NCI-H69 (cell line): ENCODE data around the gene PRKCI.
"Not testable (repeated sequence)": the region's sequence is repeated elsewhere in the genome, so short reads cannot be mapped to it uniquely, and the experiment has no call there.

Experiments used
- DNase-seq: peaks from one replicate; lab custom pipeline; 2025; lab: John Stamatoyannopoulos, UW

The PRKCI gene

DNA sequence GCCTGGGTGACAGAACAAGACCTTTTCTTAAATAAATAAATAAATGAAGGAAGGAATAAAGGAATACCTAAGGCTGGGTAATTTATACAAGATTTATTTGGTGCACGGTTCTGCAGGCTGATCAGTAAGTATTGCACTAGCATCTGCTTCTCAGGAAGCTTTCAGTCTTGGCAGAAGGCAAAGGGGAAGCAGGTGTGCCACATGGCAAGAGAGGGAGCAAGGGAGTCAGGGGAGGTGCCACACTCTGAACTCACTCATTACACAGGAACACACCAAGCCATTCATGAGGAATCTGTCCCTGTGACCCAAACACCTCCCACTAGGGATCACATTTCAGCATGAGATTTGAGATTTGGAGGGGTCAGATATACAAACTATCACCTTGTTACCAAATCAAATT, 56.4 kb downstream of the PRKCI start:
- DNase-seq: peak; percentile 76

DNA sequence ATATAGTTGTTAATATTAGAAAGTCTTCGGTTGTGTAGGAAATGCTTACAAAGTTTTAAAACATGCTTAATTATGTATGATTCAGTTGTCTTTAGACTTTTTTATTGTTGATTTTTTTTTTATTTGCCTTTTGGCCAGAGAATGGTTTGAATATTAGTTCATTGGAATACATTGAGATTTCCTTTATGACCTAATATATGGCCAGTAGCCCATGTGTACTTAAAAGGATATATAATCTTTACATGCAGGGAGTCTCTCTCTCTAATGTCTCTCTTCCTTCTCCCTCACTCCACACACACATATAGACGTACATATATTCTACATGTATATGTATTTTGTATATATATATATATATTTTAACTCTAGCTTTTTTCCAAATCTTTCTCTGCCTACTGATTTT, 68.0 kb downstream of the PRKCI start:
- no peak for DNase-seq

DNA sequence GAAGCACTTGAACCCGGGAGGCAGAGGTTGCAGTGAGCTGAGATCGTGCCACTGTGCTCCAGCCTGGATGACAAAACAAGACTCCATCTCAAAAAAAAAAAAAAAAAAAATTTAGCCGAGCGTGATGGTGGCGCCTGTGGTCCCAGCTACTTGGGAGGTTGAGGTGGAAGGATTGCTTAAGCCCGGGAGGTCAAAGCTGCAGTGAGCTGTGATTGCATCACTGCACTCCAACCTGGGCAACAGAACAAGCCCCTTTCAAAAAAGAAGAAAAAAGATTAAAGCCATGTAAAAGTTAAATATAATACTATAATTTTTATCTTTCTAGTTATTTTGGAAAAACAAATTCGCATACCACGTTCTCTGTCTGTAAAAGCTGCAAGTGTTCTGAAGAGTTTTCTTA, 73.4 kb downstream of the PRKCI start:
- DNase-seq: no peak

DNA sequence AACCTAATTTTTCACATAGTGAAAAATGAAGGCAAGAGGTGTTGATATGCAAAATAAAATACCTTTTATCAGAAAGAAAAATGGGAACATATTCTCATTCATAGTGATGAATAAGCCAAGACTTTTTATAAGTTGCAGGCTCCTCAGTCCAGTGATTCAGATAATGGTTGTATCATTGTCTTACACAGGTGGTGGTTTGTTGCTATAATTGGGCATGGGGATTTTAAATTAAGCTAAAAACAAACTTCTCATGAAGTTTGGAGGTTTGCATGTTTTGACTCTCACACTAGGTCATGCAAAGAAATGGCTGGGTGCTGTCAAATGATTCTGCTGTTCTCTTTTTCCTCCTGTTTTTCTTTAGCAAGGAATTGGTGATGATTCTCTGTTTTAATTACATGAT, 74.5 kb downstream of the PRKCI start:
- DNase-seq: no peak

DNA sequence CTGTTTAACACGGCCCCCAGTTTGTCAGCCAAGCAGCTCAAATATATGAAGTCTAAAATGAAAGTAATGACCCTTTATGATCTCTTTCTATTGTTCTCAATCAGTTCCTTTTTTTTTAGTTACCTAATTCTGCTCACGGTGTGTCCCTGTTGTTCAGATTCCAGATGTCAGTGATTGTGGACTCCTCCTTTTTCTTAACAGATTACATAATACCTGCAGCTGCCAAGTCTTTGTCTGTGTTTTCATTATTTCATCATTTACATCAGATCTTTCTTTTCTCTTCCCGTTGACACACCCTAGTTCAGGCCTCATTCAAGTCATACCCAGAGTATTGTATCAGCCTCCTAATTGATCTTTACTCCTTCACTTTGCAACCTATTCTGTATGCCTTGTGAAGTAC, 79.2 kb downstream of the PRKCI start:
- DNase-seq: peak; percentile 70

DNA sequence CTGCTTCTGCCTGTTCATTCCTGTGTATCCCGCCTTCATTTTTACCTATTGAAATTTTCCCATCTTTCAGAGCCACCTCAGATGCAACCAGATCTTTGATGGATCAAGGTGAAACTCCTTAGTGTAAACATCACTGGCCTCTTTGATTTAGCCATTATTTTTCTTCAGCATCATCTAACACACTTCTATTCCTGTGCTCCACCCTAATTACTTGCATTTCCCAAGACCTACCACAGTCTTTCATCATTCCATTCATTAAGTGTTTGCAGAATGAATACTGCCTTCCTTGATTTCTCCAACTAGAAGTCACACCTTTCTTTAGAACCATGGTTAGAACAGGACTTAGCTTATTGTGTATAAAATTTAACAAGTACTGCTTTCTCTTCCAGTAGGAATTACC, 79.8 kb downstream of the PRKCI start:
- no peak for DNase-seq

DNA sequence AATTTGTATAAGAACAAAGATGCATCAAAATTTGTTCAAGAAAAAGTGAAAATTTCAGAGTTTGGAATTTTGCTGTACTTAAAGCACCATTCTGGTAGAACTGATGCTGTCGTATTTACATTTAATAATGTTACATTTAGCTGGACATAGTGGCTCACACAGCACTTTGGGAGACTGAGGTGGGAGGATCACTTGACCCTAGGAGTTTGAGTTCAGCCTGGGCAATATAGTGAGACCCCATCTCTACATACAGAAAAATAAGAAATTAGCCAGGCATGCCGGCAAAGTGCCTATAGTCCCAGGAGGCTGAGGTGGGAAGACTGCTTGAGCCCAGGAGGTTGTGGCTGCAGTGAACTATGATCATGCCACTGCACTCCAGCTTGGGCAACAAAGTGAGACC, 83.8 kb downstream of the PRKCI start:
- no peak for DNase-seq

DNA sequence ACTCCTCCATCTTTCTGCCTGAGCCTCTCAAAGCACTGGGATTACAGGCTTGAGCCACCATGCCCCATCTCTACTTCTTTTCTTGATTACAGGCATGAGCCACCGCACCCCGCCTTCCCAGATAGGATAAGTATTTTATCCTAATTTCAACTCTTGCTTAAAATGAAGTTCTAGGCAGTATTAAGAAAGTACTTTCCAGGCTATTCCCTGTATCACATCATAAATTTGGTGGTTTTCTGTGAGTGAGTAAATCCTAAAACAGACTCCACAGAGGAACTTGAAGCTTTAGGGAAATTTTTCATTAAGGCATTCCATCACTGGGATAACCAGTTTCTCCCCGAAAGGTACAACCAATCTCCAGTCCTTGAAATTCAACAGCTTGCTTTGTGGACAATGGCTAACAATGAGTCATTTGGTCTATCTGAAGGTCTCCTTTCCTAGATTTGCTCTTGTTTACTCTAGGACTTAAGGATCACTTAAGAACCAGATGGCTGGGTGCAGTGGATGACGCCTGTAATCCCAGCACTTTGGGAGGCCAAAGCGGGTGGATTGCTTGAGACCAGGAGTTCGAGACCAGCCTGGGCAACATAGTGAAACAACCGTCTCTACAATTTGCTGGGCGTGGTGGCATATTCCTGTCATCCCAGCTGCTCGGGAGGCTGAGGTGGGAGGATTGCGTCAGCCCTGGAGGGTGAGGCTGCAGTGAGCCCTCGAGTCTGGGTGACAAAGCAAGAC, 85.6 kb downstream of the PRKCI start:
- peak; percentile 83 for DNase-seq

DNA sequence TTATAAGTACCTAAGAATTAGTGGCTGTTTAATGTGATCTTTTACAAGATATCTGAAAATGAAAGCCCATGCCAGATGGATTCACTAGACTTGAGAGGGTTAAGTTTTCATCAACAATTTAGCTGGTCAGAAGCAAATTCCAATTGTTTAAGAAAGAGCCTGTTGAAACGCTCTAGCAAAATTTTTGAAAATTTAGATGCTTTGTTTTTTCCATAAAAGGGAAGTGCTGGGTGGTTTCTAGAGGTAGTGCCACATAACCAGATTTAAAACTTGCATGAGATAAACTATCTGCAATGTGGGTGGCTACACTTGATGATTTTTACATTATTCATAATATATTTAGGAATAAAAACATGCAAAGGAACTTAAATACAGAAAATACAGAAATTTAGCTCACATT, 86.8 kb downstream of the PRKCI start:
- DNase-seq: no peak

DNA sequence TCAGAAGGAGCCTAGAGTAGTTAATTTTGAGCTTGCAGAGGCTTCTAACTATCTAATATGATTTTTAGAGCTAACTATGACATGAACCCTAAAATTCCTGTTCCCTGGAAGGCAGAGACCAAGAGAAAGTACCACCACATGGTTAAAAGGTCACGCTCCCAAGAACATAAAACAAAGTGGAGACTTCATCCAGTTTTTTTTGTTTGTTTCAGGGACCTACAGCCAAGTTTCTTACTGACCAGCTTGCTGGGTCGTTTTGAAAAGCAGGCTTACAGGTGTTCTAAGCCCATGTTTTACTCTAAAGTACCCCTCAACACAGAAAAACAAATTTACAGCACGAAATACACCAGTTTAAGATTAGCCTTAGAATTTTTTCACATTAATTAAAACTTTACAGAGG, 95.7 kb downstream of the PRKCI start:
- no peak for DNase-seq

DNA sequence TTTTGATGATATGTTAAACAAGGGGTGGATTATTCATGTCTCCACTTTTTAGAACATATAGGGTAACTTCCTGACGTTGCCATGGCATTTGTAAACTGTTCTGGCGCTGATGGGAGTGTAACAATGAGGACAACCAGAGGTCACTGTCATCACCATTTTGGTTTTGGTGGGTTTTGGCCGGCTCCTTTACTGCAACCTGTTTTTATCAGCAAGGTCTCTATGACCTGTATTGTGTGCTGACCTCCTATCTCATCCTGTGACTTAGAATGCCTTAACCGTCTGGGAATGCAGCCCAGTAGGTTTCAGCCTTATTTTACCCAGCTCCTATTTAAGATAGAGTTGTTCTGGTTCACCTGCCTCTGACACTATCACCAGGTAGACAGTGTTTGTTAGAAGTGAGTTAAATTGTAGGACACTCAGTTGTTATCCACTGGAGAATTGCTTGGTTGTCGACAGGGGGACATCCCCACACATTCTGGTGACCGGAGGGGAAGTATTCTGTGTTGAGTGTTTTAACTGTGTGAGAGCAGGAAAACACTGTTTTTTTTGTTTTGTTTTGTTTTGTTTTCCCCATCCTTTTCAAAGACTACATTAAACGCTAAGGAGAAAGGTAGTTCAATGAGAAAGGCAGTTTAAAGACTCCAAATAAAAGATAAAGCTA, 98.4 kb downstream of the PRKCI start:
- no peak for DNase-seq

DNA sequence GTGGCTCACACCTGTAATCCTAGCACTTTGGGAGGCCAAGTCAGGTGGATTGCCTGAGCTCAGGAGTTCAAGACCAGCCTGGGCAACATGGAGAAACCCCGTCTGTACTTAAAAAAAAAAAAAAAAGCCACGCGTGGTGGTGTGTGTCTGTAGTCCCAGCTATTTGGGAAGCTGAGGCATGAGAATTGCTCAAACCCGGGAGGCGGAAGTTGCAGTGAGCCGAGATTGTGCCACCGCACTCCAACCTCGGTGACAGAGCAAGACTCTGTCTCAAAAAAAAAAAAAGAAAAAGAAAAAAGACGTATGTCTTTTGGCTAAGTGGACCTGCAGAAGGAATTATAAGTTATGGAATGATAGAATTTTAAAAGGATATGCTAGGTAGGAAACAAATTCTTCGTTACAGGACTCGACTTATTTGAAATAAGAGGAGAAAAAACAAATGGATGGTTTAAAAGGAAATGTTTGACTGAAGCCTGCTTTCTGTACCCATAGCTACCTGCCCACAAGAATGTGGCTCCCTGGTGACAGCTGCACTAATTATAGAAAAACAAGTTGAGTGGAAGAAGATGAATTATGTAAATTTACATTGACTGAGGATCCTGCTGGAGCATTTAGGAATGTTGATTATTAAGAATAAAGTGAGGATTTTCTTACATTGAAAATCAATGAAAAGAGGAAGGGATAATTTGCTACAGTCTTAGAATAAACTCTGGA, 99.3 kb downstream of the PRKCI start:
- DNase-seq: peak; percentile 52

DNA sequence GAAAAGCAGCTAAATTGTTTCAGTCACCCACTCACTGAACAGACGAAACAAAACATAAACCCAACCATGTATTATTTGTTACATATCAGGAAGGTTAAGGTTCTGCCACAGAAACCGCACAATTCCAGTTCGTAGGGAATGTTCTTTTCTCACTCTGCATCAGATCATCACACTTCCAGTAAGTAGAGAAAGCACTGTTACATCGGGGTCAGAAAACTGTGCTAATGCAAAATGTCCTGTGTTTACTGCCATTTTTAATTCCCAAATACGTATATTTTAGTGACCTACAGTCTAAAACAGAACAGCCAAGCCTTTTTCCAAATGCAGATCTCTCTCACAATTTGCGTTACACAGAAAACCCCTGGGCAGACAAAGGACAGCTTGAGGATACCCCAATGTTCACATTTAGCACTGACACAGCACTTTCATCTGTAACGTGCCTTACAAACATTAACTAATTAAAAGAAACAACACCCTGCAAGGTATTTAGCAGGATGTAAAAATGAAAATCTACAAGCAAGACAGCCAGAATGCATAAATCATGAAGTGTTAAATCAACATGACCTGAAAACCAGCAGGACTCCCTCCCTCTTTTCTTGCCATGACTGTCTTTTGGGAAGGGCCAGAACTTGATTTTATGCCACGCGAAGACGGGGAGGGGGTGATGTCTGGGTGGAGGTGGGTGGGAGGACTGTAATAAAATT, 100.5 kb downstream of the PRKCI start:
- DNase-seq: peak; percentile 86

DNA sequence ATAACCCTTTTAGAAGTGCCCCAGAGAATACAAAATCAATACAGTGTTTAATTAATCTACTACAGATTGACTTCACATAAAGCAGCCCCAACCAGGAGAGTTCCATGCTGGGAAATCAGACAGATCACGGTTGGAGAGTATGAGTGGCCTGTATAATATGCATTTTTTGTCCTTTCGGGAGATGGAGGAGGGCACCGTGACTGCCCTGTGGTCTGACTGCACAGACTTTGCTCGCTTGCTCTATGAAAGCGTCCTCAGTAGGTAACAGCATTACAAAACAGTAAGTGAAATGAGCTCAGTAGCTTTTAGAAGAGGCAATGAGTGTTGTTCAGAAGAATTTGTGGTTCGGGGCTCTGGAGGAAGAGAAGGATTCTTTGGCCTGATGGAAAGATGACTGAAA, 101.1 kb downstream of the PRKCI start:
- DNase-seq: peak; percentile 75

DNA sequence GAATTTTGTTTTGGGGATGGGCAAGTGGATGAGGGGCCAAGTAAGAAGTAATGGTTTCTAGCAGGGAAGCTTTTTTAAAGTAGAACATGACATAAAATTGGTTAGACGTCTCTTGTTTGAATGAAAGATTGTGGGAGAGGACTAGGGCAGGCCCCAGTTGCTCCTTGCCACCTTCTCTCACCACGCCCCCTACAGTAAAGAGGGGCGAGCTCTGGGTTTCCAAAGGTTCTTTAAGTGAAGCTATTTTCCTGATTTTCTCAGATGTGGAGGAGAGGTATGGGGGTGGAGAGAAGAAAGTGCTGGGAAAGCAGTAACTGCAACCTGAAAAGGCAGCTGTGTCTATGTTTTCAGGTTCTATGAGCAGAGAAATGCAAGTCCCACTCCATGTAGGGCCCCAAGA, 102.7 kb downstream of the PRKCI start:
- DNase-seq: no peak

DNA sequence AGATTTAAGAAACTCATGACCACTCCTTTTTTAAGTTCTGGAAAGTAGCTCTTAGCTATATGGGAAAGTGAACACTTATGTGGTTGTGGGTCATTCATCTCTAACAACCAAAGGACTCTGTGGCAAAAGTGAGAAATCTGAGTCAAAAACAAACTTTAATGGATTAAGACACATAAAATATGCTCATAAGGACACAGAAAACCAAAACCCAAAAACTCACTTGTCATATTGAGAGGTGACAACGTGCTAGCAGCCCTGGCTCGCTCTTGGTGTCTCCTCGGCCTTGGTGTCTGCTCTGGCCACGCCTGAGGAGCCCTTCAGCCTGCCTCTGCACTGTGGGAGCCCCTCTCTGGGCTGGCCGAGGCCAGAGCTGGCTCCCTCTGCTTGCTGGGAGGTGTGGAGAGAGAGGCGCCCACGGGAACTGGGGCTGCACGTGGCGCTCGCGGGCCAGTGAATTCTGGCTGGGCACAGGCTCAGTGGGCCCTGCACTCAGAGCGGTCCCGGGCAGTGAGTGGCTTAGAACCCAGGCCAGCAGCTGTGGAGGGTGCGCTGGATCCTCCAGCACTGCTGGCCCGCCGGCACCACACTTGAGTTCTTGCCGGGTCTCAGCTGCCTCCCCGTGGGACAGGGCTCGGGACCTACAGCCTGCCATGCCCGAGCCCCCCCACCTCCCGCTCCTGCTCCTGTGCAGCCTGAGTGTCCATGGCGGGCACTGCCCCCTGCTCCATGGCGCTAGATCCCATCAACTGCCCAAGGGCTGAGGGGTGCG, 105.0 kb downstream of the PRKCI start:
- DNase-seq: no peak

DNA sequence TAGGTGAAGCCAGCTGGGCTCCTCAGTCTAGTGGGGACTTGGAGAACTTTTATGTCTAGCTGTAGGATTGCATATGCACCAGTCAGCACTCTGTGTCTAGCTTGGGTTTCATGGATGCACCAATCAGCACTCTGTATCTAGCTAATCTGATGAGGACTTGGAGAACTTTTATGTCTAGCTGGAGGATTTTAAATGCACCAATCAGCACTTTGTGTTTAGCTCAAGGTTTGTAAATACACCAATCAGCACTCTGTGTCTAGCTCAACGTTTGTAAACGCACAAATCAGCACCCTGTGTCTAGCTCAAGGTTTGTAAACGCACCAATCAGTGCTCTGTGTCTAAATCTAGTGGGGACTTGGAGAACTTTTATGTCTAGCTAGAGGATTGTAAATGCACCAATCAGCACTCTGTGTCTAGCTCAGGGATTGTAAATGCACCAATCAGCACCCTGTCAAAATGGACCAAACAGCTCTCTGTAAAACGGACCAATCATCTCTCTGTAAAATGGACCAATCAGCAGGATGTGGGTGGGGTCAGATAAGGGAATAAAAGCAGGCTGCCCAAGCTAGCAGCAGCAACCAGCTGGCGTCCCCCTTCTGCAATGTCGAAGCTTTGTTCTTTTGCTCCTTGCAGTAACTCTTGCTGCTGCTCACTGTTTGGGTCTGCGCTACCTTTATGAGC, 105.8 kb downstream of the PRKCI start:
- DNase-seq: not testable (repeated sequence)

DNA sequence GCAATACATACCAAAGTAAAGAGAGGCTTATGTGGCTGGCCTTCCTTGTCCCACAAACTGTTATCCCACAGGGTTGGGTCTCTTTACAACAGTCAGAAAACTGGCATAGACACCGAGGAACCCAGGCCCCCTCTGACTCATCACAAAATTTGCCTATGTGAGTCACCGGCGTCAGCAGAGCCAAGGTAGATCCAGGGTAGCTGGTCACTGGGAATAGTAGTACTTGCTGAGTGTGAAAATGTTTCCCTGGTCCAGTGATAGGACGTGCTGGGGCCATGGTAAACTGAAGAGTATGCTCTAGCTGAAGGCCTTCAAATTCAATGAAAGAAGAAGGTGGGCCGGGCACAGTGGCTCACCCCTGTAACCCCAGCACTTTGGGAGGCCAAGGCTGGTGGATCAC, 108.1 kb downstream of the PRKCI start:
- DNase-seq: no peak

DNA sequence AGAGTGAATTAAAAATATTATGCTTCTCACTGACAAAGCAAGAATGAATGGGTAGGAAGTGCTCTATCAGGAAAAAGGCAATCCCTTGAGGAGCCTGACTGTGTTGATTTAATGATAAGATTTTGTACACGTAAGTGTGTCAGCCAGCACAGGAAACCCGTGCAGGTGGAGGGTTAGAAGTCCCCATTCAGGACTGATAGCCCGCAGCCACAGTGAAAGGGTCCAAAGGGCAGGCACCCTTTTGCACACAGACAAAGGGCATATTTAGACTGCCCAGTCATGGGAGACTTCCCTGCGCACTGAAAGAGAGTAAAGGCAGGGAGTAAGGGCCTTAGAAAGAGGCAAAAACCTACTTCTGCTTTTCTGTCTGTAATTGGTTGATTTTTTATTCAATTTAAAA, 108.9 kb downstream of the PRKCI start:
- DNase-seq: no peak

DNA sequence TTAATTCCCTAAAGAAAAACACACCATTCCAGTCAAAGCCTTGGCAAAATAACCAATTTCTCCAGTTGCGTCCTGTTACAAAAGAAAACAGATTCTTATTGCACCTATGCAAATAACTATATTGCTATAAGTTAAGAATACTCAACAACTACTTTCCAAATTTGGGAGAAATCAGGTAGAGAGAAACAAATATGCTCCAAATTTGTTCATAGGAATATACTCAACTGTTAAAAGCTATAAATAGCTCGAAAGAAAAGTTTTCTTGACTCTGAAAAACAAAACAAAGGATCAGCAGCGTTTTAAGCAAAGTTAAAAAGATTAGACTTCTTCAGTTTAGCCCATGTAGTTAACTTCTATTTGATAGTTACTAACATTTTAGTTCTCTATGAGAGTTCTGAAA, 115.2 kb downstream of the PRKCI start:
- no peak for DNase-seq

DNA sequence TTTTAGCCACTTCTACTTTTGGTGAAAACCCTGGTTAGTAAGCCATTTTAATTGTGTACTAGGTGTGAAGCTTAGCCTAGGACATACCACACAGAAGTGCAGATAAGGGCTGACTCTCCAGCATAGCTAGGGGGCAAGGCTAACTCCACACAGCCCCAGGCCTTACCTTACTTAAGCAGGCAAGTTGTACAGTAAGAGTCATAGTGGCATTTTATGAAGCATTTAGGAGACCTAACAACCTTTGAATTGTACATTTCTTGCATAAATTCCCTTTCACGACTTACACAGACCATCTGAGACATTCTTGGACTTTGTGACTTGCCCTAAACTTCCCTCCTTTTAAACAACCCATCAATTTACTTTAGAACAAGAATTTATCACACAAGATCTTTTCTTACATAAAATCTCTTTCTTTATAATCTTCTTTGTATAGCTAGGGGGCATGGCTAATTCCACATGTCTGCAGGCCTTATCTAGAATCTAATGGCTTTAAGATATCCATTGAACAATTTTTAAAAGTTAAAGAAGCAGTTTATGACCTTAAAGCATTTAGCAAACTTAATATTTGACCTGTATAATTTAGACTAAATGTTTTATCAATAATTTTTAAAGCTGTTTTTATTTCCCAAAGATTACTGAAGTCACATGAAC, 116.6 kb downstream of the PRKCI start:
- DNase-seq: no peak
